K562 (cell line): ENCODE measurements around the gene BPHL. TPM values are rescaled to one million over a fixed set of nuclear protein-coding genes. Genes with fewer than 3 reads are reported as not detected.
A peak's percentile ranks its signal among the peaks of the same experiment; 100 is the strongest.
"Not testable (repeated sequence)": the region's sequence is repeated elsewhere in the genome, so short reads cannot be mapped to it uniquely, and the experiment has no call there.

Source experiments
- ATAC-seq: fragments of 200-7000 bp; cut with Tn5 transposase; 3 replicates; pipeline ENCODE4 v1.9.1; 2020; ENCODE audit warnings: moderate library complexity
- BruUV-seq: library from RNA; stranded (reverse); fragments of 400-500 nt; replicated peaks from 2 replicates; lab custom pipeline; 2021; lab: Mats Ljungman, UMichigan
- CTCF ChIA-PET: fragments of 300-600 bp; formaldehyde crosslinking; extraction: SDS; loops from one replicate; lab custom pipeline; 2021; ENCODE audit warnings: low intra/inter-chr PET ratio; lab: Yijun Ruan, JAX
- POLR2A ChIA-PET: fragments of 300-600, 350-650 bp; sonication (Branson Sonifier 250); formaldehyde crosslinking; extraction: SDS; loops from one replicate; lab custom pipeline; 2021; ENCODE audit warnings: antibody characterized with exemption, inconsistent platforms; lab: Yijun Ruan, JAX
- DNase-seq, 4 experiments: peaks; one replicate each; pipeline versions ENCODE4 v3.0.0 to v3.0.0-alpha.2; 2011 to 2018; ENCODE audit warnings: low spot score in 3 of 4, mixed read lengths in 3 of 4; ENCODE audit errors: extremely low read depth in 1 of 4
- FAIRE-seq: peaks from 2 replicates; lab custom pipeline; 2011; peaks lifted over from hg19 to GRCh38; lab: Jason Lieb, UNC
- H2AFZ ChIP-seq: 2 replicates; pipeline ENCODE4 v1.6.0; 2011; ENCODE audit warnings: low read depth, low read length, control low read depth, inconsistent platforms
- H3K27ac ChIP-seq: fragments of 200-600 bp; 3 replicates; pipeline ENCODE4 v1.8.0; 2011; ENCODE audit warnings: low read depth, mild to moderate bottlenecking, control low read depth, inconsistent platforms, low read length, moderate library complexity, mixed read lengths; ENCODE audit errors: extremely low read depth
- H3K27me3 ChIP-seq, 2 experiments: fragments of 300-600 bp in 1 of 2; 2 replicates in 1 of 2; 3 replicates in 1 of 2; pipeline versions ENCODE4 v1.6.0 to v1.8.0; 2011; ENCODE audit warnings: inconsistent platforms in 2 of 2, low read length in 2 of 2, mild to moderate bottlenecking in 1 of 2, mixed read lengths in 1 of 2, moderate library complexity in 1 of 2; ENCODE audit not compliant: control insufficient read depth in 2 of 2, insufficient read depth in 2 of 2
- H3K36me3 ChIP-seq: fragments of 300-600 bp; 3 replicates; pipeline ENCODE4 v1.8.0; 2011; ENCODE audit warnings: mild to moderate bottlenecking, low read length, inconsistent platforms; ENCODE audit not compliant: control insufficient read depth, insufficient read depth
- H3K4me1 ChIP-seq, 2 experiments: fragments of 200-600 bp in 1 of 2; replicated peaks in 1 of 2; 2 replicates in 1 of 2; 3 replicates in 1 of 2; pipeline versions ENCODE4 v1.5.1 to v1.8.0; 2011; ENCODE audit warnings: inconsistent platforms in 2 of 2, low read length in 2 of 2, mild to moderate bottlenecking in 1 of 2, mixed read lengths in 1 of 2, moderate library complexity in 1 of 2; ENCODE audit not compliant: control insufficient read depth in 2 of 2, insufficient read depth in 2 of 2
- H3K4me2 ChIP-seq: 2 replicates; pipeline ENCODE4 v1.6.1; 2011; ENCODE audit warnings: low read length, control low read depth, inconsistent platforms, mixed read lengths; ENCODE audit not compliant: insufficient read depth
- H3K4me3 ChIP-seq: fragments of 200-600 bp; sonication (generic), shearing (Covaris generic); 2 replicates; pipeline ENCODE4 v1.5.1; 2016; ENCODE audit warnings: control low read depth, inconsistent platforms
- H3K79me2 ChIP-seq: fragments of 200-600 bp; 3 replicates; pipeline ENCODE4 v1.8.0; 2011; ENCODE audit warnings: low read length, inconsistent platforms; ENCODE audit not compliant: control insufficient read depth, insufficient read depth
- H3K9ac ChIP-seq, 2 experiments: 2 replicates each; pipeline versions ENCODE4 v1.6.0 to v1.6.1; 2011; ENCODE audit warnings: low read depth in 2 of 2, low read length in 2 of 2, control low read depth in 1 of 2, inconsistent platforms in 1 of 2, mild to moderate bottlenecking in 1 of 2, mixed read lengths in 1 of 2; ENCODE audit not compliant: insufficient read depth in 1 of 2
- H3K9me1 ChIP-seq: one replicate; pipeline ENCODE4 v1.6.0; 2011; ENCODE audit warnings: inconsistent platforms, mild to moderate bottlenecking, low read length, moderate library complexity; ENCODE audit not compliant: control insufficient read depth, insufficient read depth
- H3K9me3 ChIP-seq: replicated peaks from 2 replicates; pipeline ENCODE4 v1.5.1; 2011; ENCODE audit warnings: low read depth, low read length, inconsistent platforms; ENCODE audit not compliant: control insufficient read depth, insufficient read depth
- H4K20me1 ChIP-seq: replicated peaks from 2 replicates; pipeline ENCODE4 v1.6.1; 2011; ENCODE audit warnings: low read length, inconsistent platforms, mixed read lengths; ENCODE audit not compliant: control insufficient read depth, insufficient read depth
- NR2C1 ChIP-seq, 2 experiments: fragments of 450-650 bp; IDR thresholded peaks; 2 replicates each; pipeline ENCODE4 v1.6.1; 2017; ENCODE audit warnings: mild to moderate bottlenecking in 2 of 2, antibody characterized with exemption in 1 of 2, inconsistent platforms in 1 of 2, missing compliant biosample characterization in 1 of 2, missing genetic modification characterization in 1 of 2
- SMARCA4 ChIP-seq: fragments of 450-650 bp; IDR thresholded peaks from 2 replicates; pipeline ENCODE4 v1.6.1; 2016
- WGBS: fragments of 100-300 bp; shearing (Covaris generic); methylation state at CpG from one replicate; pipeline ENCODE4 v1.1.6; 2016; ENCODE audit warnings: low coverage, mixed read lengths; ENCODE audit not compliant: insufficient coverage; ENCODE audit errors: missing lambda C conversion rate; 5-methylcytosine and 5-hydroxymethylcytosine counted together
- in situ Hi-C: fragments of 300-500 bp; cut with MboI; formaldehyde crosslinking; loops from 4 replicates; pipeline ENCODE4 v1.15.0; 2018; ENCODE audit warnings: inconsistent platforms, mixed read lengths
- intact Hi-C: fragments of 100-400 bp; cut with micrococcal nuclease; formaldehyde crosslinking; loops from 2 replicates; pipeline ENCODE4 v1.14.2; 2022
- polyA plus RNA-seq, 8 experiments: library from polyadenylated mRNA; depleted of rRNA in 4 of 8; stranded (reverse) in 5 of 8; unstranded in 3 of 8; fragments of >200 nt; fragmentation: Nextera tagmentation in 2 of 8; fragmentation: Illumina TruSeq in 1 of 8; extraction: Ambion mirVana in 2 of 8; extraction: Trizol in 1 of 8; gene quantifications; 2 replicates each; pipeline versions ENCODE4 v1.2.1 to v1.2.3, GENCODE V29; 2011 to 2014; ENCODE audit warnings: inconsistent platforms in 1 of 8, missing spikeins in 1 of 8
- total RNA-seq, 7 experiments: library from RNA; depleted of rRNA in 6 of 7; stranded (reverse); fragments of >200 nt in 6 of 7; fragmentation: Illumina TruSeq in 2 of 7; extraction: Trizol in 2 of 7; gene quantifications; 2 replicates each; pipeline versions ENCODE4 v1.2.1 to v1.2.3, GENCODE V29; 2011 to 2021; ENCODE audit warnings: low replicate concordance in 1 of 7
- TF ChIP-seq, protein P1 (sequence below), 2 experiments: fragments of 450-650 bp; IDR thresholded peaks; 2 replicates each; pipeline ENCODE4 v1.6.1; 2016; ENCODE audit warnings: mild to moderate bottlenecking in 2 of 2, borderline replicate concordance in 1 of 2, low read depth in 1 of 2, moderate library complexity in 1 of 2

Gene BPHL
- total and polyA plus RNA-seq, 9 of the 15 experiments (the other 6 are each of a cell fraction or from before 2014, with no cell fraction given), result 3.5 to 17.4 (median 8.2) TPM

DNA sequence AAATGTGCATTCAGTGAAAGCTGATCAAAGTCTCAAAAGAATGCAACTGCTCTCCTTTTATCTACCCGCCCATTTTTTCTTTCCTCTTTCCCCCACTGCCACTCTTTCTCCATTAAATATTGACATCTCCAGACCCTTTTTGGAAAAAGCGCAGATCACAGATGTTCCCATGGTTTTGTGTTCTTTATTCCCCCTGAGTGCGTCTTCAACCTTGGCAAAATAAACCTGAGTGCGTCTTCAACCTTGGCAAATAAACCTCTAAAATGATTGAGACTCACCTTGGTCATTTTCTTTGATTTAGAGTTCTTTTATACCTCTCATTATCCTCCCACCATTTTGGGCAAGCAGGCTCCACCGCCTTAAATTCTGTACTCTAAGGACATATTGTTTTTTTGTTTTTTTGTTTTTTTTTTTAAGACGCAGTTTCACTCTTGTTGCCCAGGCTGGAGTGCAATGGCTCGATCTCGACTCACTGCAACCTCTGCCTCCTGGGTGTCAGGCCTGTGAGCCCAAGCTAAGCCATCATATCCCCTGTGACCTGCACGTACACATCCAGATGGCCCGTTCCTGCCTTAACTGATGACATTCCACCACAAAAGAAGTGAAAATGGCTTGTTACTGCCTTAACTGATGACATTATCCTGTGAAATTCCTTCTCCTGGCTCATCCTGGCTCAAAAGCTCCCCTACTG, 48.2 kb downstream of the BPHL start (continued):
- TF ChIP-seq NR2C1 (IDR thresholded peaks at IDR 0.05), result not testable (repeated sequence)
- TF ChIP-seq NR2C1 (tag; IDR thresholded peaks at IDR 0.05) (0 out of 2 replicates have a peak, but pooled peaks have one; percentile 14), SMARCA4 (0 out of 2 replicates have a peak, but pooled peaks have one; percentile 14)
- TF ChIP-seq, protein P1, sequence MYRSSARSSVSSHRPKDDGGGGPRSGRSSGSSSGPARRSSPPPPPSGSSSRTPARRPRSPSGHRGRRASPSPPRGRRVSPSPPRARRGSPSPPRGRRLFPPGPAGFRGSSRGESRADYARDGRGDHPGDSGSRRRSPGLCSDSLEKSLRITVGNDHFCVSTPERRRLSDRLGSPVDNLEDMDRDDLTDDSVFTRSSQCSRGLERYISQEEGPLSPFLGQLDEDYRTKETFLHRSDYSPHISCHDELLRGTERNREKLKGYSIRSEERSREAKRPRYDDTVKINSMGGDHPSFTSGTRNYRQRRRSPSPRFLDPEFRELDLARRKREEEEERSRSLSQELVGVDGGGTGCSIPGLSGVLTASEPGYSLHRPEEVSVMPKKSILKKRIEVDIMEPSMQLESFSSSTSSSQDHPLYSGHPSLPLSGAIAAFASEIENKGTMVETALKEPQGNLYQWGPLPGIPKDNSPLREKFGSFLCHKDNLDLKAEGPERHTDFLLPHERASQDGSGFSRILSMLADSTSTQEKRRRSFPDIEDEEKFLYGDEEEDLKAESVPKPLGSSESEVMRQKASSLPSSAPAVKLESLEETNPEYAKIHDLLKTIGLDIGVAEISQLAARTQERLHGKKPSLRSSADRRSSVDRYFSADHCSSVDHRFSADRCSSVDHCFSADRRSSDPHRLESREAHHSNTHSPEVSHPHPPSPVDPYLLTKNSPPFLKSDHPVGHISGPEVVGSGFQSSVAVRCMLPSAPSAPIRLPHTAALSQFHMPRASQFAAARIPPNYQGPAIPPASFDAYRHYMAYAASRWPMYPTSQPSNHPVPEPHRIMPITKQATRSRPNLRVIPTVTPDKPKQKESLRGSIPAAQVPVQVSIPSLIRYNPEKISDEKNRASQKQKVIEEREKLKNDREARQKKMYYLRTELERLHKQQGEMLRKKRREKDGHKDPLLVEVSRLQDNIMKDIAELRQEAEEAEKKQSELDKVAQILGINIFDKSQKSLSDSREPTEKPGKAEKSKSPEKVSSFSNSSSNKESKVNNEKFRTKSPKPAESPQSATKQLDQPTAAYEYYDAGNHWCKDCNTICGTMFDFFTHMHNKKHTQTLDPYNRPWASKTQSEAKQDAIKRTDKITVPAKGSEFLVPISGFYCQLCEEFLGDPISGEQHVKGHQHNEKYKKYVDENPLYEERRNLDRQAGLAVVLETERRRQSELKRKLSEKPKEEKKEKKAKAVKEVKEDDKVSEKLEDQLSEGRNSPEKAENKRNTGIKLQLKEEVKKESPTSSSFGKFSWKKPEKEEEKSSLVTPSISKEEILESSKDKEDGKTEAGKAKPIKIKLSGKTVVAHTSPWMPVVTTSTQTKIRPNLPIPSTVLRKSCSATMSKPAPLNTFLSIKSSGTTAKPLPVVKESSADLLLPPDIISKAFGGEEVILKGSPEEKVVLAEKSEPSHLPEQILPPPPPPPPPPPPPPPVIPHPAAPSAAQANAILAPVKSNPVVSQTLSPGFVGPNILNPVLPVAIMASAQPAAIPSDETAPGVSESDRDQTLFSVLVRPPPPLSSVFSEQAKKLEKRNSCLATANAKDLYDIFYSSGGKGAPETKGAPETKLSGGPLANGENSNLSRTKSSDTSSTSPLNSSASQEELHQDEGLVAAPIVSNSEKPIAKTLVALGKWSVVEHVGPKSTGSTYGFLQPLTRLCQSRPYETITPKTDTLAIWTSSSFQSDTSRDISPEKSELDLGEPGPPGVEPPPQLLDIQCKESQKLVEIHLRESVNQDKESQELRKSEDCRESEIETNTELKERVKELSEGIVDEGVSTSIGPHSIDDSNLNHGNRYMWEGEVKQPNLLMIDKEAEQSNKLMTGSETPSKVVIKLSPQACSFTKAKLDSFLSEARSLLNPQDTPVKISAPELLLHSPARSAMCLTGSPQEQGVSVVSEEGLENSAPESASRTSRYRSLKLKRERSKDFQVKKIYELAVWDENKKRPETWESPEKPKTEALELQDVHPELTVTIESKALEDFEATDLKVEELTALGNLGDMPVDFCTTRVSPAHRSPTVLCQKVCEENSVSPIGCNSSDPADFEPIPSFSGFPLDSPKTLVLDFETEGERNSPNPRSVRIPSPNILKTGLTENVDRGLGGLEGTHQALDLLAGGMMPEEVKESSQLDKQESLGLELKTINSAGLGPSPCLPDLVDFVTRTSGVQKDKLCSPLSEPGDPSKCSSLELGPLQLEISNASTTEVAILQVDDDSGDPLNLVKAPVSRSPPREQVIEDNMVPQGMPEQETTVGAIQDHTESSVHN (IDR thresholded peaks at IDR 0.05; ENCODE audit: borderline replicate concordance in 1 of 2, low read depth in 1 of 2), result 0 out of 4 replicates have a peak, but pooled peaks of 1 of the 2 experiments have one; percentile 12

DNA sequence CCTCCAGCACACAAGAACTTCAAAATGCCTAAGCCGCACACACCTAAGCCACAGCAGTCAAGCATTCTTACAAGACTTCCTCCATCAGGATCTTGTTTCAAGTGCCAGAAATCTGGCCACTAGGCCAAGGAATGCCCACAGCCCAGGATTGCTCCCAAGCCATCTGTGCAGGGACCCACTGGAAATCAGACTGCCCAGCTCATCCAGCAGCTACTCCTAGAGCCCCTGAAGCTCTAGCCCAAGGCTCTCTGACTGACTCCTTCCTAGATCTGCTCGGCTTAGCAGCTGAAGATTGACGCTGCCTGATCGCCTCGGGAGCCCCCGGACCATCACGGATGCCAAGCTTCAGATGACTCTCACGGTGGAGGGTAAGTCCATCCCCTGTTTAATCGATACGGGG, 49.5 kb downstream of the BPHL start:
- H4K20me1 ChIP-seq, ATAC-seq, DNase-seq, H3K9me3 ChIP-seq, H3K4me3 ChIP-seq, H3K9ac ChIP-seq, H3K27me3 ChIP-seq, FAIRE-seq, BruUV-seq, H2AFZ ChIP-seq, H3K27ac ChIP-seq, in situ Hi-C loops, intact Hi-C loops, H3K36me3 ChIP-seq, CTCF ChIA-PET, H3K9me1 ChIP-seq, H3K4me2 ChIP-seq, H3K79me2 ChIP-seq: not testable (repeated sequence)
- WGBS, result 90% methylated on average over 10 of the region's 10 CpGs
- POLR2A ChIA-PET, result interaction anchor here (0.7 to 0.9 kb wide), 2 partner anchors 9 to 309 kb away, joined by 3 read pairs; no protein-coding TSS in a partner anchor
- H3K4me1 ChIP-seq, result peaks cover 13 to 56% of the 10 kb centered on the region in 2 experiments; a peak in 4 of 5 replicates

DNA sequence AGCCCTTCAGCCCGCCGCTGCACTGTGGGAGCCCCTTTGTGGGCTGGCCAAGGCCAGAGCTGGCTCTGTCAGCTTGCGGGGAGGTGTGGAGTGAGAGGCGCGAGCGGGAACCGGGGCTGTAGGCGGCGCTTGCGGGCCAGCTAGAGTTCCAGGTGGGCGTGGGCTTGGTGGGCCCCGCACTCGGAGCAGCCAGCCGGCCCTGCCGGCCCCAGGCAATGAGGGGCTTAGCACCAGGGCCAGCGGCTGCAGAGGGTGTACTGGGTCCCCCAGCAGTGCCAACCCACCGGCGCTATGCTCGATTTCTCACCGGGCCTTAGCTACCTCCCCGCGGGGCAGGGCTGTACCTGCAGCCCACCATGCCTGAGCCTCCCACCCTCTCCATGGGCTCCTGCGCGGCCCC, 52.2 kb downstream of the BPHL start:
- H3K4me3 ChIP-seq, CTCF ChIA-PET, in situ Hi-C loops, intact Hi-C loops, H4K20me1 ChIP-seq, FAIRE-seq, BruUV-seq, ATAC-seq, H3K4me2 ChIP-seq, H3K9me3 ChIP-seq, H3K9ac ChIP-seq, H3K36me3 ChIP-seq, H2AFZ ChIP-seq, H3K27me3 ChIP-seq, DNase-seq, H3K27ac ChIP-seq, H3K9me1 ChIP-seq, H3K79me2 ChIP-seq: not testable (repeated sequence)
- WGBS, result 94% methylated on average over 18 of the region's 24 CpGs
- H3K4me1 ChIP-seq, result peaks cover 20 to 54% of the 10 kb centered on the region in 2 experiments
- POLR2A ChIA-PET, result interaction anchor here (1.6 to 2.1 kb wide), 2 partner anchors 9 to 13 kb away, joined by 3 to 15 read pairs; partner anchors contain the start of gene TUBB2A
